Measurements from ENCODE around the gene IMPDH2. TPM values are rescaled to one million over a fixed set of nuclear protein-coding genes. Genes with fewer than 3 reads are reported as not detected.

IMPDH2 gene
- polyA plus RNA-seq, 1 donor from 2014 or later: 96.7 TPM

GRCh38 chr3:49005303-49005680 lies 23.9 kb downstream of the IMPDH2 start:
- no peaks in the 10 kb centered on the region for H3K9me3 Mint-ChIP-seq
- no peaks in the 10 kb centered on the region for H3K27me3 Mint-ChIP-seq
- H3K4me1 Mint-ChIP-seq: peaks cover 13 to 22% (median 20%) of the 10 kb centered on the region in 3 donors
- no peaks in the 10 kb centered on the region for H3K36me3 Mint-ChIP-seq
- peak overlapping the region in 1 of 3 donors; percentile 64 for H3K27ac Mint-ChIP-seq
- peak overlapping the region in 2 of 4 donors; percentile 16 to 65 for H3K4me3 Mint-ChIP-seq

GRCh38 chr3:49004352-49005302 lies 24.6 kb downstream of the IMPDH2 start:
- Mint-ChIP-seq H3K36me3 (no peaks in the 10 kb centered on the region), H3K27ac (peak overlapping the region in 1 of 3 donors; percentile 64)

GRCh38 chr3:49001155-49001554 lies 28.0 kb downstream of the IMPDH2 start:
- no peaks in the 10 kb centered on the region for H3K9me3 Mint-ChIP-seq
- no peak overlapping the region for H3K27ac Mint-ChIP-seq
- peak overlapping the region in 1 of 4 donors; percentile 53 for H3K4me3 Mint-ChIP-seq
- no peaks in the 10 kb centered on the region for H3K27me3 Mint-ChIP-seq
- no peaks in the 10 kb centered on the region for H3K36me3 Mint-ChIP-seq
- H3K4me1 Mint-ChIP-seq: peaks cover 0 to 1% (median under 1%) of the 10 kb centered on the region in 3 donors

More at GRCh38 chr3:49004352-49005302, 24.6 kb downstream of the IMPDH2 start:
- Mint-ChIP-seq H3K9me3 (no peaks in the 10 kb centered on the region), H3K4me1 (peaks cover 13 to 22% (median 20%) of the 10 kb centered on the region in 3 donors), H3K27me3 (no peaks in the 10 kb centered on the region), H3K4me3 (peak overlapping the region in 2 of 4 donors; percentile 16 to 65)

- no peaks in the 10 kb centered on the region for H3K4me1 Mint-ChIP-seq
Measured at GRCh38 chr3:48999085-48999858, 29.9 kb downstream of the IMPDH2 start.

GRCh38 chr3:48997714-48998637 lies 31.2 kb downstream of the IMPDH2 start:
- Mint-ChIP-seq H3K27ac (no peak overlapping the region), H3K4me1 (peaks cover 0 to 6% (median 2%) of the 10 kb centered on the region in 3 donors), H3K27me3 (no peaks in the 10 kb centered on the region), H3K36me3 (no peaks in the 10 kb centered on the region), H3K9me3 (no peaks in the 10 kb centered on the region), H3K4me3 (no peak overlapping the region)

More at GRCh38 chr3:48999085-48999858, 29.9 kb downstream of the IMPDH2 start:
- Mint-ChIP-seq H3K27ac (peak overlapping the region in 2 of 3 donors; percentile 21 to 56), H3K4me3 (peak overlapping the region in 1 of 4 donors; percentile 9), H3K27me3 (no peaks in the 10 kb centered on the region), H3K9me3 (no peaks in the 10 kb centered on the region), H3K36me3 (no peaks in the 10 kb centered on the region)

- no peak overlapping the region for H3K27ac Mint-ChIP-seq
- peaks cover 0 to 6% (median 2%) of the 10 kb centered on the region in 3 donors for H3K4me1 Mint-ChIP-seq
- H3K27me3 Mint-ChIP-seq: no peaks in the 10 kb centered on the region
- H3K9me3 Mint-ChIP-seq: no peaks in the 10 kb centered on the region
- no peak overlapping the region for H3K4me3 Mint-ChIP-seq
- H3K36me3 Mint-ChIP-seq: no peaks in the 10 kb centered on the region
Measured at GRCh38 chr3:48997102-48997635, 32.0 kb downstream of the IMPDH2 start.

GRCh38 chr3:48996640-48997039 lies 32.6 kb downstream of the IMPDH2 start:
- Mint-ChIP-seq H3K27ac (no peak overlapping the region), H3K4me1 (peaks cover 5 to 11% (median 6%) of the 10 kb centered on the region in 3 donors), H3K27me3 (no peaks in the 10 kb centered on the region), H3K4me3 (no peak overlapping the region), H3K36me3 (peaks cover 2% of the 10 kb centered on the region), H3K9me3 (no peaks in the 10 kb centered on the region)

- Mint-ChIP-seq H3K27ac (peak overlapping the region in 2 of 3 donors; percentile 52 to 71), H3K36me3 (peaks cover 2% of the 10 kb centered on the region), H3K4me1 (peaks cover 18 to 26% (median 24%) of the 10 kb centered on the region in 3 donors), H3K9me3 (no peaks in the 10 kb centered on the region), H3K27me3 (no peaks in the 10 kb centered on the region), H3K4me3 (peak overlapping the region in 1 of 4 donors; percentile 16)
Measured at GRCh38 chr3:48993834-48994233, 35.4 kb downstream of the IMPDH2 start.

- peaks cover 3% of the 10 kb centered on the region for H3K36me3 Mint-ChIP-seq
- peak overlapping the region; percentile 50 to 91 (median 81) for H3K27ac Mint-ChIP-seq
- peaks cover 21 to 30% (median 30%) of the 10 kb centered on the region in 3 donors for H3K4me1 Mint-ChIP-seq
- no peaks in the 10 kb centered on the region for H3K9me3 Mint-ChIP-seq
- peak overlapping the region; percentile 31 to 99 (median 64) for H3K4me3 Mint-ChIP-seq
- no peaks in the 10 kb centered on the region for H3K27me3 Mint-ChIP-seq
Measured at GRCh38 chr3:48991851-48992545, 37.2 kb downstream of the IMPDH2 start.

- H3K36me3 Mint-ChIP-seq: peaks cover 3% of the 10 kb centered on the region
- H3K27ac Mint-ChIP-seq: peak overlapping the region; percentile 67 to 92 (median 91)
- H3K9me3 Mint-ChIP-seq: no peaks in the 10 kb centered on the region
- H3K27me3 Mint-ChIP-seq: no peaks in the 10 kb centered on the region
- H3K4me1 Mint-ChIP-seq: peaks cover 21 to 30% (median 30%) of the 10 kb centered on the region in 3 donors
- H3K4me3 Mint-ChIP-seq: peak overlapping the region; percentile 90 to 99 (median 96)
Measured at GRCh38 chr3:48990636-48991469, 38.3 kb downstream of the IMPDH2 start.

GRCh38 chr3:48989796-48990635 lies 39.2 kb downstream of the IMPDH2 start, which contains the start of gene P4HTM:
Gene P4HTM (plus strand): TSS chr3:48990241. CDS start chr3:48990257, 16 bp downstream.
- Mint-ChIP-seq H3K9me3 (no peaks in the 10 kb centered on the region), H3K4me3 (peak within 1 kb of the TSS; percentile 90 to 99 (median 96)), H3K27ac (peak within 1 kb of the TSS; percentile 67 to 92 (median 91)), H3K36me3 (peaks cover 3% of the 10 kb centered on the region), H3K27me3 (no peaks in the 10 kb centered on the region), H3K4me1 (peaks cover 21 to 30% (median 30%) of the 10 kb centered on the region in 3 donors)
